ENCODE results near the gene SMPDL3A.

DNA sequence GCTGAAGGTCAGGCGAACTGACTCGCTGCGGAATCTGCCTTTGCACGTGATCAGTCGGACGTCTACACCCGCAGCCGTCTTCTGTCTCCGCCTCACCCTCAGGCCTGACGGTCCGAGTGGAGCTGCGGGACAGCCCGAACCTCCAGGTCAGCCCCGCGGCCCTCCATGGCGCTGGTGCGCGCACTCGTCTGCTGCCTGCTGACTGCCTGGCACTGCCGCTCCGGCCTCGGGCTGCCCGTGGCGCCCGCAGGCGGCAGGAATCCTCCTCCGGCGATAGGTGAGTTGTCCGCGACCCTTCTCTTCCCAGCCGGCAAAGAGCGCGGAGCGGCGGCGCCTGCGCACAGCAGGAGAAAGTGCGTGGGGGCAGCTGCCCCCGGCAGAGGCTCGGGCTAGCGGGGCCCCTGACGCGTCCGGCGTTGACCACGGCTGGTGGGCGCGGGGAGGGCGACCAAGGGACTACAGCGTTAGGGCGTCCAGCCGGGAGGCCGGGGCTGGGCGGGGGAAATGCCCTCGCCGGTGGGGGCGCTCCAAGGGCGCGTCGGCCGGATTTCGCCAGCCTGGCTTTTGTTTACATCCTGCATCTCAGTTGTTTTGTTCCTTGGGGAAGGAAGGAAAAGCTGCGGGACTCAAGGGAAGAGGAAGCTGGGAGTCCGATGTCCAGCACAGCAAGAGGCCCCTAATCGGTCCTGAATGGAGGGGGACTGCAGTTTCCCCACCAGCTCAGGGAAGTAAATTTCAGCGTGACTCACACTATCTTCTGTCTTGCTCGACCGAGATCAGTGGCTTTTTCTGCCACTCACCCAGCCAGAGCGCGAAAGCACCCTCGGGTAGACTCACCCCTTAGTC, at the start of gene SMPDL3A:
- TF ChIP-seq POLR2A (IDR thresholded peaks at IDR 0.05) (peak in 2 of 4 donors; percentile 76 to 87), EP300 (IDR thresholded peaks at IDR 0.05) (no peak)
- TF ChIP-seq, protein P1, sequence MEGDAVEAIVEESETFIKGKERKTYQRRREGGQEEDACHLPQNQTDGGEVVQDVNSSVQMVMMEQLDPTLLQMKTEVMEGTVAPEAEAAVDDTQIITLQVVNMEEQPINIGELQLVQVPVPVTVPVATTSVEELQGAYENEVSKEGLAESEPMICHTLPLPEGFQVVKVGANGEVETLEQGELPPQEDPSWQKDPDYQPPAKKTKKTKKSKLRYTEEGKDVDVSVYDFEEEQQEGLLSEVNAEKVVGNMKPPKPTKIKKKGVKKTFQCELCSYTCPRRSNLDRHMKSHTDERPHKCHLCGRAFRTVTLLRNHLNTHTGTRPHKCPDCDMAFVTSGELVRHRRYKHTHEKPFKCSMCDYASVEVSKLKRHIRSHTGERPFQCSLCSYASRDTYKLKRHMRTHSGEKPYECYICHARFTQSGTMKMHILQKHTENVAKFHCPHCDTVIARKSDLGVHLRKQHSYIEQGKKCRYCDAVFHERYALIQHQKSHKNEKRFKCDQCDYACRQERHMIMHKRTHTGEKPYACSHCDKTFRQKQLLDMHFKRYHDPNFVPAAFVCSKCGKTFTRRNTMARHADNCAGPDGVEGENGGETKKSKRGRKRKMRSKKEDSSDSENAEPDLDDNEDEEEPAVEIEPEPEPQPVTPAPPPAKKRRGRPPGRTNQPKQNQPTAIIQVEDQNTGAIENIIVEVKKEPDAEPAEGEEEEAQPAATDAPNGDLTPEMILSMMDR (IDR thresholded peaks at IDR 0.05) = peak in 5 of 6 experiments; percentile 33 to 53 (median 49)
